ENCODE results near the gene SLC9A3. TPM values are rescaled to one million over a fixed set of nuclear protein-coding genes. Genes with fewer than 3 reads are reported as not detected.

SLC9A3 gene
- polyA plus RNA-seq, 1 experiment, result 0.76 TPM

GRCh38 chr5:432201-432927 is 91.9 kb downstream of the SLC9A3 start:
- ChIA-PET CTCF (interaction anchor here (1.0 to 2.4 kb wide), 5 partner anchors 14 to 468 kb away, joined by 3 to 24 read pairs (median 4); no protein-coding TSS in a partner anchor), POLR2A (no interaction called here)
- Histone ChIP-seq H3K9me3 (ENCODE audit: control insufficient read depth, insufficient read depth, low read length) (peaks cover 15% of the 10 kb centered on the region; the same call in 1 of the 2 replicates), H3K4me3 (ENCODE audit: low read depth, low read length) (no peak overlapping the region), H3K27ac (ENCODE audit: low read depth, low read length) (no peak overlapping the region), H3K27me3 (ENCODE audit: control insufficient read depth, insufficient read depth, low read length) (no peaks in the 10 kb centered on the region)
- no peak for TF ChIP-seq CTCF (IDR thresholded peaks at IDR 0.05; ENCODE audit: low read depth, low read length)
- DNase-seq (ENCODE audit: low read depth, low spot score), result no peak

DNA sequence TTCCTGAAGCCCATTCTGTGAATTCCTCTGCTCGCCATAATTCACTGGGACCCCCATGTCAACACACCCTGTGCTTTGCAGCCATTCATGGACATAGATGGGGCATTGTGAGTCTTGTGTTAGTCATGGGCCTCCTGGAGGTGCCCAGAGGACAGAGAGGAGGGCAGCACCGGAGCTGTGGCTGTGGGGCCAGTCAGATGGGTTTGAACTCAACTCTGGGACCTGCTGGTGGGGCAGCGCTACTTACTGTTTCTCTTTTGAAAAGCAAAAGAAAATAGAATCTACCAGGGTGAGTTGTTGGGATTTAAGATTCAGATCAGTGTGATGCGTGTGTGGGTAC is 92.6 kb downstream of the SLC9A3 start:
- Histone ChIP-seq H3K4me3 (ENCODE audit: low read depth, low read length) (no peak overlapping the region), H3K9me3 (ENCODE audit: control insufficient read depth, insufficient read depth, low read length) (peaks cover 18% of the 10 kb centered on the region; the same call in 1 of the 2 replicates), H3K27ac (ENCODE audit: low read depth, low read length) (no peak overlapping the region), H3K27me3 (ENCODE audit: control insufficient read depth, insufficient read depth, low read length) (no peaks in the 10 kb centered on the region)
- DNase-seq (ENCODE audit: low read depth, low spot score), result no peak
- POLR2A ChIA-PET, result no interaction called here
- TF ChIP-seq CTCF (IDR thresholded peaks at IDR 0.05; ENCODE audit: low read depth, low read length), result no peak
- CTCF ChIA-PET, result interaction anchor here (0.6 to 2.4 kb wide), 16 partner anchors 8 to 469 kb away, joined by 3 to 24 read pairs (median 3); no protein-coding TSS in a partner anchor

DNA sequence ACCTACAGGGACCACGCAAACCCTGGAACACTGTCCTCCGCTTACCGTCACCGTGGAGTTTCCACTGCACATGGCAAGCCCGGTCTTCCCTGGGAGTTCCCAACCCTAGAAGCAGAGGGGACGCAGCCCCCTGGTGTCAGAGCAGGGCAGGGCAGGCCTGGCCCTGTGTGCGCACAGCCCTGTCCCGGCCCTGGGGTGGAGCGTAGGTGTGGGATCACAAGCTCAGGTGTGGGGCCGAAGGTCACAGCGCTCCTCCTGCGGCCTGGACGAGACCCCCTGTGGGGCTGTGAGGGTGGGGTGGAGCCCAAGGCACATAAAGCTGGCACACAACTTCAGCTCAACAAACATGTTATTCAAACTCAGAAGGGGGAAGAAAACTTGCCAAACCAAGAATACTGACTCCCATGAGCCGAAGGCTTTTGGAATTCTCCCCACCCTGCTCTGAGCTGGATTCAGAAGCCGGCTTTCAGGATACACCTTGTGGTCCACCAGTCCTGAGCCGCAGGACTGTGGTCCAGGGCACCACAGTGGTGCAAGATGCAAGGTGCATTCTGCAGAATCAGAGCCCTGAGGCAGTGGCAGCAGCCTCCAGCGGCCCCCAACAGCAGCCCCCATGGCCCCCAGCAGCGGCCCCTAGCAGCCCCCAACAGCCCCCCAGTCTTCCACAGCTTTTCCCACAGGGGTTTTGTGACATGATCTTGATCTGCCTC is 93.1 kb downstream of the SLC9A3 start:
- POLR2A ChIA-PET, result no interaction called here
- H3K4me3 ChIP-seq (ENCODE audit: low read depth, low read length), result no peak overlapping the region
- DNase-seq (ENCODE audit: low read depth, low spot score), result no peak
- peaks cover 18% of the 10 kb centered on the region; the same call in 1 of the 2 replicates for H3K9me3 ChIP-seq (ENCODE audit: control insufficient read depth, insufficient read depth, low read length)
- no peaks in the 10 kb centered on the region for H3K27me3 ChIP-seq (ENCODE audit: control insufficient read depth, insufficient read depth, low read length)
- no peak overlapping the region for H3K27ac ChIP-seq (ENCODE audit: low read depth, low read length)
- CTCF ChIA-PET, result interaction anchor here (0.6 to 2.9 kb wide), 17 partner anchors 9 to 470 kb away, joined by 3 to 24 read pairs (median 3); no protein-coding TSS in a partner anchor
- peak; percentile 76 for TF ChIP-seq CTCF (IDR thresholded peaks at IDR 0.05; ENCODE audit: low read depth, low read length)

GRCh38 chr5:430214-430925 is 93.9 kb downstream of the SLC9A3 start:
- TF ChIP-seq CTCF (IDR thresholded peaks at IDR 0.05; ENCODE audit: low read depth, low read length), result no peak
- CTCF ChIA-PET, result interaction anchor here (0.9 to 3.0 kb wide), 10 partner anchors 9 to 242 kb away, joined by 3 to 24 read pairs (median 4); no protein-coding TSS in a partner anchor
- H3K27me3 ChIP-seq (ENCODE audit: control insufficient read depth, insufficient read depth, low read length), result no peaks in the 10 kb centered on the region
- H3K9me3 ChIP-seq (ENCODE audit: control insufficient read depth, insufficient read depth, low read length), result peaks cover 18% of the 10 kb centered on the region; the same call in 1 of the 2 replicates
- no peak overlapping the region for H3K4me3 ChIP-seq (ENCODE audit: low read depth, low read length)
- H3K27ac ChIP-seq (ENCODE audit: low read depth, low read length), result no peak overlapping the region
- DNase-seq (ENCODE audit: low read depth, low spot score), result no peak
- POLR2A ChIA-PET, result no interaction called here

Measured in AG04450 (cell line).